NCI-H748 treated with DMSO at 0.1 percent for 48 hours (cell line): ENCODE data around the gene ANKS6.

Experiments used
- DNase-seq: peaks from one replicate; lab custom pipeline; 2025; lab: John Stamatoyannopoulos, UW

ANKS6 gene

DNA sequence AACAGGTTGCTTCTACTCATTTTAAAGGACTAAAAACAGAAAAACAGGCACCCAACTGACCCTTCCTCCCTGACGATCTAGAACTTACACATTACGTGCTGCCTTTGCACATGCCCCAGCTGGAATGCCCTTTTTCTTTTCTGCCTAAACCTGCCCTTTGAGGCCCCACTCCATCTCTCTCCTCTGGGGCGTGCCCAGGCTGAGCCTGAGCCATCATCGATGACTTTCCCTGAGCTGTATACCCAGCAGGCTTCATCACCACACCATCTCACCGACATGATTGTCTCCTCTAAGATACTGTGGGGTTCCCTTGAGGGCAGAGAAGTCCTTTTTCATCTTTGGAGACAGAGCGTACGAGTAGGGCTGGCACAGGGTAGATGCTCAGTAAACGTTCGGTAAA lies 63.6 kb downstream of the ANKS6 start:
- no peak for DNase-seq

DNA sequence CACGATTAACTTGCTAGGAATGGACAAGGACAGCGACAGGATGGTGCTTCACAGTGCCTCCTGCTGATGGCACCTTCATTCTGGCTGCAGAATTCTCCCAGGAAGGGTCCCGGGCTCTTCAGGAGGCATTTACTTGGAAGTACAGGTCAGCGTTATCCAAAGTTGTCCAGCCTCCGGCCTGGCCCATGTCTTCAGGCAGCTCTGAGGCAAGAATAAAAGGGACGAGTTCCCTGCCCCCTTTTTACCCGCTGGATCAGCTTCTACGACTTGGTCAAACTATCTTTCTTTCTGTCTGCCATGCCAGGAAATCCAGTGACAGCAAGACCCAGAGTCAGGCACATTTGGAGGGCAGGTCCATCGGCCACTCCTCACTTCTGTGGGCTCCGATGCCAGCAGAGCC lies 64.3 kb downstream of the ANKS6 start:
- DNase-seq: no peak

DNA sequence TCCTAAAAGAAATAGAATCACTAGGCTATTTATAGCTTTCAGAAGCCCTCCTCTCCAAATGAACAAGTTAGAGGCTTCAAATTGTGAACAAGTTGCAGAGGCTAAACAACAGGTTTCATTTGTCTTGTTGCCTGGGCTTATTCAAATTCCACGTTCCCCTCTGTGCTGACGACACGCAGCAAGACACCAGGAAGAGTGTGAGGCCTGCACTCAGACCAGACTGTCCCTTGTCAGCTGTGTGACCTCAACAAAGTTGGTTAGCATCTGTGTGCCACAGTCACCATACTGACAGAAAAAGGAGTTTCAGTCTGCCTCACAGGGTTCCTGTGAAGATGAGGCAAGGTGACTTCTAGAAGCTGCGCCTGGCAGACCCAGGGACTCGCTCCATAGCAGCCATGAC lies 65.5 kb downstream of the ANKS6 start:
- no peak for DNase-seq

DNA sequence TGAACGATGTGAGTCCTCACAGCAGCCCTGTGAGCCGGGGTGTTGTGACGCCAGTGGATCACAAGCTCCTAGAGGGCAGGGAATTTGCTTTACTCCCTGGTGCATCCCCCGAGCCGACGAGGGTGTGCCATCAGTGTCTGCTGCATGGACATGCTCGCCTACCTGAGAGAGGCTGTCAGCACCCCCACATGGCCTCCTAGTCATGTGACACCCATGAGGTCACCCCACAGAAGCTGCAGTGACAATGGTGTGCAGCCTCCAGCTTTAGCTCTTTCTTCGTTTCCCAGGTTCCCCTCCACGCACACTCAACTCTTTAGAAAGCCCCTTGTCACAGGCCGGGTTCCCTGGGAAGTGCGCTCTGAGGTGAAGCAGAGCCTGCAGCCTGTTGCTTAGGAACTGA lies 67.9 kb downstream of the ANKS6 start:
- no peak for DNase-seq

DNA sequence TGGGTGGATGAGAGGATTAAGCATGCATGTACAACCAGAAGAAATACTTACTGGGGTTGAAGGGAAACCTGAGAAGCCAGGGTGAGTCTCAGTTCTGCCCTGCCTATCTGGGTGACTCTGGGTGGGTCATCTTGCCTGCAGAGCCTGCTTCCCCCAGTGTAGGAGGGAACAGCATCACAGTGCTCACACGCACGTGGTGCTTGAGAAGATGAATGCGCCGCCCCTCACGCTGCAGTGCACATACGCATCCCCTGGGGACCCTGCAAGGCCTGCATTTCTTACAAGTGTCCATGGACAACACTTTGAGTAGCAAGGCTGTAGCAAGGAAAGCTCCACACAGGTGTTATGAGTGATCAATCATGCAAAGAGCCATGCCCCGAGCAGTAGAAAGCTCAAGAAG lies 68.9 kb downstream of the ANKS6 start:
- no peak for DNase-seq

DNA sequence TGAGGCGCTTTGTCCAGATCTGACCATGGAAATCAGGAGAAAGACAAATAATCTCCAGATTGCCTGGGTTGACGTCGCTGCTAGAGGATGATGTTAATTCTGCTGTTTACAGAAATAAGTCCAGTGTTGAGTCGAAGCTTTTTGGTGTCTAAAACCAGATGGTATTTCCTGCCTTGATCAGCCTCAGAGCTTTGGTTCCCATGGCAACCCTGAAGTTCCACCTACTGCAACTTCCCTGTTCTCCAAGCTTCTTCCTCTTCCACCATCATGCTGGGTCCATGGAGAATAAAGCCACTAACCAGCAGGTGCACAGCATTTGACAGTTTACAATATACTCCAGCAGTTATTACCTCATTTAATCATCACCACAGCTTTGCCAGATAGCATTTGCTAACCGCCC lies 69.6 kb downstream of the ANKS6 start:
- DNase-seq: no peak

DNA sequence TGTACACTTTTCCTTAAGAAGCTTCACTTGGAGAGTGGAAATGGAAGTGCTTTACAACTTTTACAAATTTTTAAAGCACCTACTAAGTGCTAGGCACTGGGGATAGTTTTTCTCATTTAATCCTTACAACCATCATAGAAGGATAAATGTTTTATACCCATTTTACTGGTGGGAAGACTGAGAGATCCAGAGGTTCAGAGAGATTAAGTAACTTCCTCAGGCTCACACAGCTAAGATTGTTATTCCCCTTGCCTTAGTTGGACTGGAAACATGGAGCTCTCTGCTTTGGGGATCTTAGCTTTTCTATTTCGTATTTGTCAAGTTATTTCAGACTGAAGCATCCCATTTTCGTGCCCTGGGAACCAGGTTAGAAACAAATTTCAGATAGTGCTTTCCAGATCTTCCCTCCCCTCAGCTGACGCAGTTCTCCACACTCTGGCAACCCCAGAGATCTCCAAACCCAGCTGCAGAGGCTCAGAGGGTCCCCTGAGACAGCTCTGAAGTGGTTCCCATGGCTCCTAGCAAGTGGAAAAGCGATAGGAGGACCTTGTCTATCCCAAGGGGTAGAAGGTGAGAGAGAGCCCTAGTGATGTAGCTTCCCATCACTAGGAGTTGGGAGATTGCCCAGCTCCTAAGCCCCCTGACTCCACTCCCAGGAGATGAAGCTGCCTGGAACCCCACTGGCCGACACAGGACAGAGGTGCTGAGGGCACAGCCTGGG lies 71.4 kb downstream of the ANKS6 start:
- DNase-seq: no peak

DNA sequence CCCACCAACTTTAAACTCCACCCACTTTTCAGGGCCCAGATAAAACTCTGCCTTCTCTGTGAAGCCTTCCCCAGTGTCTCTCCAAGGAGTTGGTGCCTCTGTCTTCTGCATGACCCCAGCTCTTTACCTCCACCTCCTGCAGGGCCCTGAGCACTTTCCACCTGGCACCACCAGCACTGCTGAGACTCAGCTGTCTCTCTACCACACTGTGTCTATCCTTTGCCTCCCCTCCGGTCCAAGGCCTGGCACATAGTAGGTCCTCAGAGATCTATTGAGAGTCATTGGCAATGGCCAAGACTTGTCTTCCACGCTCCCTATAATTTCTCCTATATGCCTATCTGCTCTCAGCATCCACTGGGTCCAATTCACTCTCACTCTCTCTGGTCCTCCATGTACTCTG lies 74.7 kb downstream of the ANKS6 start:
- DNase-seq: no peak

DNA sequence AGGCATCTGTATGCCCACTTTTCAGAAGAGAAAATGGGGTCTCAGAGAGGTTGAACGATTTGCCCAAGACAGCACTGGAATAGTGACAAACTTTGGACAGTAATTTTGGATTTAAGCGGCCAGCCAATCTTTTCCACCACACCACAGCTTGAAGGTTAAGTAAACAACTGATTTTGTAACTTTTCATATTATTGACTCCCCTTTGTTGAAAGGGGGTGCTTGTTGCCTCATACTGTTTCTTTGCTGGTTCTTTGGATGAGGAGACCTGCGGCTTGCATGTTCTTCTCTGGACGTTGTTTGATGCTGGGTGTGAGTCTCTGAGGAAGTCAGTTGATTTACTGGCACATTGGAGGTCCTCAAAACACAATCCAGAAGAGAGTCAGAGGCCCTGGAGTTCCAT lies 76.0 kb downstream of the ANKS6 start:
- DNase-seq: no peak

DNA sequence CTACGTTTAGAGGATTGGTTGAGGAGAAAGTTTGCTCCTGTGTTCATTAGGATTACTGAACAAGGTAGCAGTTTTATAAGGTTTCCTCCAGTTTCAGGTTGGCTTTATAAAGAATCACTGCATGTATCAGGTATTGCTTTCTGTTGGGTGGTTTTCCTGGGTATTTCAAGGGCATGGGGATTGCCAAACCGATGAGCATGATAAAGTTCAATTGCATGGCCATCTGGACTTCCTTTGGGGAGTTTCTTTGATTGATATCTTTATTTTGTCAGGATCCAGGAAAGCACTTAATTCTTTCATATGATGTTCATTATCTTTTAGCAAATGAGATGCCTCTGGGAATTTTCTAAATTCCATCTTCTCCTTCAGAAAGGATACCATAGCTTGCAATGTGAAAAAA lies 77.3 kb downstream of the ANKS6 start:
- DNase-seq: no peak

DNA sequence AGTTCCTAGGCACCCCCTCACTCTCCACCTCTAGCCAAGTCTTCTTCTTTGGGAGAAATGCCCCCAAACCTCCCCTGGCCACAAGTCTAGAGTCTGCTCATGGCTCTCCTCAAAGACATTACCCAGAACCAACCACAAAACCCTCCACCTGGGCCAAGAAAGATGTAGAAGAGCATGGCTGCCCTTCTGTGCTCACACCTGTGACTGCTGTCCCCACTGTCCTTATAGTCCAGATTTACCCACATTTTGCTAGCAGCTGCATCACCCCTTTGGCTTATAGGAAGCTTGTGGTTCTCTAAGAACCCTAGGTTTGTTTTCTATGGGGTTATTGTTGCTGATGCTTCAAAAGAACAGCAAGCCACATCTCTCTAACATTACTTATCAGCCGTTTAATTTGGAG lies 81.5 kb downstream of the ANKS6 start:
- DNase-seq: no peak

DNA sequence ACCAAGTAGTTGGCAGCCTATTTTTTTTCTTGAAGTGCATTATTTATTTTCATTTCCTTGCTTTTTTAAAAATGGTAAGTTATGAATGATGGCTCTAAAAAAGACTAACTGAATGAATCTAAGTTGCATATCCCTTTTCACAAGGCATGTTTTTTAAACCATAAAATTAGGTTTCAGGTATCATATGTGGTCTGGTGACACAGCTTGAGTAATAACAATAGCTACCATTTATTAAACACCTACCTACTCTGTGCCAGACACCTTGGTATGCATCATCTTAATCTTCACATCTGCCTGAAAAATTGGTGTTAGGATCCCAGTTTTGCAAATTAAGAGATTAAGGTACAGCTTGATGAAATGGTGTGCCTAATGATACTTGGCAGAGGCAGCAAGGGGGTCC lies 83.4 kb downstream of the ANKS6 start:
- no peak for DNase-seq

DNA sequence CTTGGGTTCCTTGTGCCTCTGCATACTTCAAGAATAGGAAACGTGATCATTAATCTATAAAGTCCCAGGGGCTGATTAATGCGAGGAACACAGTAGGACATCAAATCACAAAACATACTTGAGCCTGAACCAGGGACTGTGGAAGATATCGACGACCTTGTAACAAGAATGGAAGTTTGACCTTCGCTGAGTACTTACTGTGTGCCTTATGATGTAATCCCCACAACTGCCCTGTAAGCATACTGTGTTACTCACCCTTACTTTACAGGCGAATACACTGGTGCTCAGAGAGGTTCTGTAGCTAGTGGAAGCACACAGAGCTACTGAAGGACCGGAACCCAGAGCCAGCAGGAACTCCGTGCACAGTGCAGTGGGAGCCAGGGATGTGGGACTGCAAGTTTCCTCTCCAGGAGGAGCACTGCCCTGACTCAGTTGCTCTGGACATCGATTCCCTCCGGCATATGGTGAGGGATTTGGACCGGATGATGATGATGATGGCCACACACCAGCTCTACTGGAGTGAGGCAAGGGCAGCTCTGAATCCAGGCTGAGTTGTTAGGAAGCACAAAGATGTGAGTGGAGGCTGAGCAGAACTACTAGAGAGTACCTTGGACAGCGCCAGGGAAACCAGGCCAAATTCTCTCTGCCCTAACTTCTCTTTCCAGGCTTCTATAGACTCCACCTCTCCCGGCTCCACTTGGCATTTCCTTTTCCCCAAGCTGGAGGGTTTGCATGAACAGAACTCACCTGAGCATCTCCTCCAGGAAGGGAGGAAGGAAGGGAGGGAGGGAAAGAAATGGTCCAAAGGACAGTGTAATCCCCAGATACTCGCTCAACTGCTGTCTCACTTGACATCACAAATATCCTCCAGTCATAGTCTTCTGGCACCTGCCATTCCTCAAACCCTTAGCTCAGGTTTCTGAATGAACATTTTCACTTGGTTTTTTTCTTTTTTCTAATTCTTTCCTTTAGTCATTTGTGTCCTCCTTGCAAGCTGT lies 86.1 kb downstream of the ANKS6 start:
- DNase-seq: no peak

DNA sequence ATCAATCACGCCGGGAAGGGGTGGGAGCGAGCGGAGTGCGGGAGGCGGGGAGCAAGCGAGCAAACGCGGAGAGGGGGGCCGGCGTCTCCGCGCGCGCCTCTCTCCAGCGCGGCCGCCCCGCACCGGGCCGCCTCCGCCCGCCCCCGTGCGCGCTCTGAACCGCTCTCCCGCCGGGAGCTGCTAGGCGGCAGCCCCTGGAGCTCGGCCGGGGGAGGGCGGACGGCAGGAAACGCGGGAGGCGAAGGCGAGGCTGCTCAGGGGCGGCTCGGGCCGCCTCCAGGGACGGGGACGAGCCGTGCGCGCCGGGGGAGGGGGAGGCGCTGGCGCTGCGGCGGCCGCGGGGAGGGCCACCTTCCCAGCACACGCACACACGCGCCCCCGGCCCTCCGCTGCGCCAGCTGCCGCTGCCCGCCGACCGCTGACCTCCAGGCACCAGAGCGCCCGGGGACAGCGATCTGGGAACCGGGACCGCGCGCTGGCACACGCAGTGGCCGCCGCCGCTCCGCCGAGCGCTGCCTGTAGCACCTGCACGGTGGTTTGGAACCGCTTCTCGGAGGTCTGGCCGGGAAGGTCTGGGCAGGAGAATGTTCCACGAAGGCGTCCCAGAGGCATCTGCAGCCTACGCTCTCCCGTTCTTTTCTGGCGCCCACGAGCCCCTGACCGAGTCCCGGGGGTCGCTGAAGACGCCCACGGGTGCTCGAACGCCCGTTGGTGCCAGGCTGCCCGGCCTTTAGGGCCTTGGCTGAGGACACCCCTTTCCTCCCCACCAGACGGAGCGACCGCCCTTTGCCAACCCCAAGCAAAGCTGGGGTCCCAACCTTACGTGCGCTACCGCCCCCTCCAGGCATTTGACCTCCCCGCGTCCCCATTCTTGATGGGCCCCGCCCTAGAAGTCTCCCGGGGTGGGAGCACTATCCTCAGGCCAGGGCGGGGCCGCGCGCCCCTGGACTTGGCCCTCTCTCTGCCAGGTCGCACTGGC lies 87.1 kb downstream of the ANKS6 start, which contains the start of gene GABBR2:
Gene GABBR2, minus strand, starts transcription at position 3 of the 979 bp plus-strand sequence. CDS start 198 bp downstream, outside the sequence.
- DNase-seq: no peak

DNA sequence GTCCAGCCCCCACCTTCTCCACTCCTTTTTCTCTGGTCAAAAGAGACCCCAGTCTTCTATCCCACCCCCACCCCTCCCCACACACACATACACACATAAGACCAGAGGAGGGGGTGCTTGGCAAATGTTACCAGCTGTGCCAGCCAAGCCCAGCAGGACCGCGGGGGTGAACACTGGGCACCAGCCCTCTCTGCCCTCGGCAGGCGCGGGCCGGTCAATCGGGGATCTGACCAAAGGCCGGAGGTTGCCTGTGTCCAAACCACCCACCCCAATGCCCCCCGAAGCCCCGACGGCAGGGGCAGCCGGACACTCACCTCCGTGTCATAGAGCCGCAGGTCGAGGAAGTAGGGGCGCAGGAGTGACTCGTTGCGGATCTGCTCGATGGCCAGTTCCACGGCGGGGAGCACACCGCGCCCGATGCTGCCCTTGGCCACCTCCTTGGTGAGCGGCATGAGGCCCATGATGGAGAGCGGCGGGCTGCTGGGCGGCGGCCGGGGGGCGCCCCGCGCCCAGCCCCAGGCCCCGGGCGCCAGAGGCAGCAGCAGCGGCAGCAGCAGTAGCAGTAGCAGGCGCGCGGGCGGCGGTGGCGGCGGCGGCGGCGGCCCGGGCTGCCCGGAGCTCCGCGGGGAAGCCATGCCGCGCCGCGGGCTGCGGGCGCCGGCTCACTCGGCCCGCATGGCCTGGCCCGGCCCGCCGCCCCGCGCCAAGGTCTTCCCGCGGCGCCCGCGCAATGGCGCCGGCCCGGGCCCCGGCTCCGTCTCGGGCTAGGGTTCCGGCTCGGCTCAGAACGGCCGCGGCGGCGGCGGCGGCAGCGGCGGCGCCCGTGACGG lies 88.0 kb downstream of the ANKS6 start:
- no peak for DNase-seq

DNA sequence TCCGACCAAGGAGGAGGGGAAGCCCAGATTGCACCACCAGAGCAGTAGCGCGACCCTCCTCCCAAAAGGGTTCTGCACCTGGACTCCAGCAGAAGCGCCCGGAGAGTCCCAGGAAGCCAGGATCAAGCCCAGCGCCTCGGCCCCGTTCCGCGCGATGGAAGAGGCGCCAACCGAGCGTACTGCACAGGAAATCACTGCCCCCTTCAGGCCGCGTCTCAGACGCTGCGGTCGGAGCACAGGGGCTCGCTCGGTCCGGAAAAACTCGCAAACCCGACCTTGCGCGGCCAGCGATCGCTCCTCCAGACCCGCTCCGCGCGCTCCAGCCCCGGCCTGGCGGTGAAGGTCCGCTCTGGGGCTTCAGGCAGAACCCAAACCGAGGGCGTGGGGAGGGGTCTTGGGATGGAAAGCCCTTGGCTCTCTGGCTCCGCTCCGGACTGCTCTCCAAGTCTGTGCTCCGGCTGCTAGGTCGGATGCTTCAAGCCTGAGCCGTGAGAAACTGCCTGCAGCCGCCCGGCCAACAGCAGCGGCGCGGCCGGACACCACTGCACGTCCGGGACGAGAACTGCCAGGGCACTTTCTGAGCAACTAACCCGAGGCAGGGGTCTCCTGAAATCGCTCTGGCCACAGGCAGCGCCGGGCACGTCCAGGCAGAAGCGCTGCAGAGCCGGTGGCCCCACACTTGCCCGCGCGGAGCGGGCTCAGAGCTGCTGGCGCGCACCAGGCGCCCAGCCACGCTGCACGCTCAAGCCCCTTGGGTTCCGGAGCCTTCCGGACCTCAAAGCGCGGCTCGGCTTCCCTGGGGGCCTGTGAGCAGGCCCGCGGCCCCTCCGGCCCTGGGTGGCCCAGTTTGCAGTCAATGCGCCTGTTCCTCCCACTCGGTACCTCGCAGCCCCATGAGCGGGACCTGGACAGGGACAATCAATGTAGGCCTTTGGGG lies 88.9 kb downstream of the ANKS6 start:
- peak; percentile 77 for DNase-seq

DNA sequence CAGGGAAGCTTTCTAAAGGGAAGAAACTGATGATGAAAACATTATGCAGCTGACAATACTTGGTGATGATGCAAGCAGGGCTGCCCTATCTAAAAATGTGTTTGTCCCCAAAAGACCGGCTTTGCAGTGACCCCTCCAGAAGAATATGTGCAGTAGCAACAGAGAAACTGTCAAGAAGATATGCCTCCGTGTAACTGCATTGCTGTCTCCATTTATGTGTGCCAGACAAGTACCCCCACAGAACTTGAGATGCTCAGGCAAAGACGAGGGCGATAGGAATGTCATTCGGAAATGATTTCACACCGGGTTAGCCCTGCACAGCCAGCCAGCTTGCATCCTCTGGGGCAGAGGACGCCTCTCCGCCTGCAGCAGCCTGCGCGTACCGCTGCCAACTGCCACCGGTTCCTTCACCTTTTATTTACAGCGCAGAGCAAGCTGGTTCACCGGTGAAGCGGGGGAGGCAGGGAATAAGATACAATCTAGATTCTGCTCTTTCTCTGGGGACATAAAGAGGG lies 89.6 kb downstream of the ANKS6 start:
- peak; percentile 69 for DNase-seq

DNA sequence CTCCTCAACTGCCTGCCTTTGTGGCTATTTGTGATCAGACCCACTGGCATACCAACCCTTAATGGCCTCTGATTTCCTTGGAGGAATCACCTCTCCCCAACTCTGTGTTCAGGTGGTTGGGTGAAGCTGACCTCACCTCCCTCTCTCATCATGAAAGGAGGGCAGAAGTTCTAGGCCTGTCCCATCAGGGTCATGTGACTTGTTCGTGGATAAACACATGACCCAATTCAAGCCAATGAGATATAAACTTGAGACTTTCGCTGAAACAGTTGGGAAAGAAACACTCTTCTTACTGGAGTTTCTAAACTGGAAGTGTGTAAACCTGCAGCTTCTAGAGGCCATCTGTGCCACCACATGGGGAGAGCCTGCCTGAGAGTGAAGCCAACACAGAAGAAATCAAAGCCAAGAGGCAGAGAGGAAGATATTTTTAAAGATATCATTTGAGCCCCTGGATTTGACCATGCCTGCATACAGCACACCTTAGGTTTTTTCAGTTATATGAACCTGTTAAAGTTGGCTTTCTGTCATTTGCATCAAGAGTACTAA lies 93.4 kb downstream of the ANKS6 start:
- DNase-seq: no peak

DNA sequence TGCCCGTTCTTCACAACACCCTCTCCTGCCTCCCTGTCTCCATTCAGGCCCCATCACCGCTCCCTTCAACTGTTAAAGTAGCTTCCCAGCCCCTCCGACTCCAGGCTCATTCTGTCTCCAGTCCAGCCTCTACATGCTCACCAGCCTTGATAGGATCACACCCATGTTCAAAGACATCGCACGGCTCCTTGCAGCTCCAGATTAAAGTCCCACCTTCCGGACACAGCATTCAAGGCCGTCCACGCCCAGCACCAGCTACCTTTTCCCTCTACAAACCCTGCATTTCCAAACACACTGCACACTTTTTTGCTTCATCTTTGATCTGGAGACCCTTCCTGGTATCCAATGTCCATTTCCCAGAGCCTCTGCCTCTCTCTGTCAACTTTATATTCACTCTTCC lies 94.0 kb downstream of the ANKS6 start:
- no peak for DNase-seq
